ENCODE measurements around the gene FBLN1.

DNA sequence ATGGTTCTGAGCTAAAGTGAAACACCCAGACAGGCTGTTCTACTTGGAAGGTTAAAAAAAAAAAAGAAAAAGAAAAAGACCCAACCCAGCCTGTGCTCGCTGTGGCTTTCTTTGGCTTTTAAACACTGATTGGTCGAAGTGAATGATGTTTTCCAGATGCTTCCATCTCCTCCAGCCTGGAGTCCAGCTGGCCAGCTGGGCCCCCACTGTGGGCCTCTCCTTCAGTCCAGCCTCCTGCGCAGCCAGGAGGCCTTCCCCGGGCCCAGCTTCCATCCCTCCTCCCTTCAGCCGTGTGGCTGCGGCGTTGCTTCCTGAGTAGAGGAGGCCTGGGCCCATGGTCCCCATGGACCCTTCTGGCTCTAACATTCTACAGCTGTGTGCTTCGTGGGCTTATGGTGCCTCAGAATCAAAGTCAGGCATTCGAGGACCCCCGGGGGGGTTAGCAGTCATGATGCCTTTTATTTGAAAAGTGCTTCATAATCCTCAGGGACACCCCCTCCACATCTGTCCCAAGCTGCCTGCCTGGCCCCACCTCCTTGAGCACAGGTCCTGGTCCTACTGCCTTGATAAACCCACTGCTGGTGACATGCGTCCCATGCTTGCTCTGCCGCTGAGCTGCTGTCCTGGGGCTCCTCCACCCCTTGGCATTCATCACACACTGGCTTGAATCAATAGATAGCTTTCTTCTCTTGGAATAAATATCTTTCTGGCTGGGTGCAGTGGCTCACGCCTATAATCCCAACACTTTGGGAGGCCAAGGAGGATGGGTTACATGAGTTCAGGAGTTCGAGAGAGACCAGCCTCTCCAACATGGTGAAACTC, 42.2 kb upstream of the FBLN1 start:
- peak in 2 of 3 donors; percentile 69 to 71 for TF ChIP-seq POLR2AphosphoS5 (IDR thresholded peaks at IDR 0.05)
- TF ChIP-seq, protein P1, sequence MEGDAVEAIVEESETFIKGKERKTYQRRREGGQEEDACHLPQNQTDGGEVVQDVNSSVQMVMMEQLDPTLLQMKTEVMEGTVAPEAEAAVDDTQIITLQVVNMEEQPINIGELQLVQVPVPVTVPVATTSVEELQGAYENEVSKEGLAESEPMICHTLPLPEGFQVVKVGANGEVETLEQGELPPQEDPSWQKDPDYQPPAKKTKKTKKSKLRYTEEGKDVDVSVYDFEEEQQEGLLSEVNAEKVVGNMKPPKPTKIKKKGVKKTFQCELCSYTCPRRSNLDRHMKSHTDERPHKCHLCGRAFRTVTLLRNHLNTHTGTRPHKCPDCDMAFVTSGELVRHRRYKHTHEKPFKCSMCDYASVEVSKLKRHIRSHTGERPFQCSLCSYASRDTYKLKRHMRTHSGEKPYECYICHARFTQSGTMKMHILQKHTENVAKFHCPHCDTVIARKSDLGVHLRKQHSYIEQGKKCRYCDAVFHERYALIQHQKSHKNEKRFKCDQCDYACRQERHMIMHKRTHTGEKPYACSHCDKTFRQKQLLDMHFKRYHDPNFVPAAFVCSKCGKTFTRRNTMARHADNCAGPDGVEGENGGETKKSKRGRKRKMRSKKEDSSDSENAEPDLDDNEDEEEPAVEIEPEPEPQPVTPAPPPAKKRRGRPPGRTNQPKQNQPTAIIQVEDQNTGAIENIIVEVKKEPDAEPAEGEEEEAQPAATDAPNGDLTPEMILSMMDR (IDR thresholded peaks at IDR 0.05): no peak
- no peak for TF ChIP-seq POLR2A (IDR thresholded peaks at IDR 0.05)
- TF ChIP-seq EP300 (IDR thresholded peaks at IDR 0.05; ENCODE audit: low read depth): no peak

Measured in transverse colon (tissue), 4 donors.